Inflammatory macrophage (primary cell): ENCODE measurements around the gene CYP4B1.
"Not testable (repeated sequence)": the region's sequence is repeated elsewhere in the genome, so short reads cannot be mapped to it uniquely, and the experiment has no call there.

ENCODE experiments used
- DNase-seq, 2 donors: peaks; one replicate each; pipeline ENCODE4 v3.0.0-alpha.2; 2020 to 2022

The CYP4B1 gene

GRCh38 chr1:46816930-46817329 is 18.1 kb downstream of the CYP4B1 start:
- DNase-seq: no peak

- DNase-seq: no peak
Measured at GRCh38 chr1:46817814-46818213, 19.0 kb downstream of the CYP4B1 start.

DNA sequence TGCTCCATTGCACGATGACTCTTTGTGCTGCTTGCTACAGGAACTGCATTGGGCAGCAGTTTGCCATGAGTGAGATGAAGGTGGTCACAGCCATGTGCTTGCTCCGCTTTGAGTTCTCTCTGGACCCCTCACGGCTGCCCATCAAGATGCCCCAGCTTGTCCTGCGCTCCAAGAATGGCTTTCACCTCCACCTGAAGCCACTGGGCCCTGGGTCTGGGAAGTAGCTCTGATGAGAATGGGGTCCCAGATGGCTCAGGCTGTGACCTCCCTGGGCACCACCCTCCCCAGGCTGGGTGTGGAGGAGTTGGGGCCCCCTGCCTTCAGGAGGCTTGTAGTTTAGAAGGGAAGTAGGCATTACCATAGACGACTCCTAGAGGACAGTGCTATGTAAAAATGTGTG is 19.7 kb downstream of the CYP4B1 start:
- DNase-seq: no peak

GRCh38 chr1:46819335-46819734 is 20.5 kb downstream of the CYP4B1 start:
- DNase-seq: no peak

- no peak for DNase-seq
Measured at GRCh38 chr1:46820076-46820475, 21.2 kb downstream of the CYP4B1 start.

DNA sequence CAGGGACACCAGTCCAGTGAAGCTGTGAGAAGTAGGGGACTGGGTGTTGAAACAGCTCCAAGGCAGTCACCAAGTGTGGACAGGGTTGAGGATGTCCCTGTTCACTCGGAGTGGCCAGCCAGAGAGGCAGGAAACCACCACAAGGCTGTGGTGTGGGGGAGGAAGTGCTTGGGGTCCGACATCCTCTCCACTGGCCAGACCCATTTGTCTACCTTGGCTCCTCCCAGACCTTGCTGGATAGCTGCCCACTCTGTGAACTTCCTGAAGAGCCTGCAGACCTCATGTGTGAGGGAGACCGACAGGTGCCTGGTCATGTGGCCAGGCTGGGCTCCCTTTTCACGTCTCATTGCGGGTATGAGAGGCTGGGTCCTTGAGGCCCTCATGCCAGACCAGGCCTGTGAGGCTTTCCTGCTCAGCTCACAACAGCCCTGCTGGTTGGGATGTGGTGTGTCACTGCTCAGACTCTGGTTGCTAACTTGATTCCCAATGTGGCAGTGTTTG is 21.8 kb downstream of the CYP4B1 start:
- DNase-seq: no peak

- DNase-seq: no peak
Measured at GRCh38 chr1:46822248-46822826, 23.5 kb downstream of the CYP4B1 start.

DNA sequence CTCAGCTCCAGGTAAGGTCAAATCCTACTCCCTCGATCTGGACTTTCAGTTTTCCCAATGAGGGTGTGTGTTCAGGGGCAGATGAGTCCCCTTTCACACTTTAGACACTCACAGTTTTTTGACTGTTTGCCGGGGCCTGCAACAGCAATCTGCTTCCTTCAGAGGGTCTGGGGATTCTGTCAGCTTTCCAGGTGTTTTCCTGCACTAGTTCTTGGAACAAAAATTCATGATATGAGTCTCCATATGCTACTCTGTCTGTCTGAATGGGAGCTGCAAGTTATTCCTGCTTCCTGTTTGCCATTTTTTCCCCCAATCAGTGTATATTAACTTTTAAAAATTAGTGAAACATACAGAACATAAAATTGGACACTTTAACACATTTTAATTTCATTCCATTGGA is 24.3 kb downstream of the CYP4B1 start:
- no peak for DNase-seq

DNA sequence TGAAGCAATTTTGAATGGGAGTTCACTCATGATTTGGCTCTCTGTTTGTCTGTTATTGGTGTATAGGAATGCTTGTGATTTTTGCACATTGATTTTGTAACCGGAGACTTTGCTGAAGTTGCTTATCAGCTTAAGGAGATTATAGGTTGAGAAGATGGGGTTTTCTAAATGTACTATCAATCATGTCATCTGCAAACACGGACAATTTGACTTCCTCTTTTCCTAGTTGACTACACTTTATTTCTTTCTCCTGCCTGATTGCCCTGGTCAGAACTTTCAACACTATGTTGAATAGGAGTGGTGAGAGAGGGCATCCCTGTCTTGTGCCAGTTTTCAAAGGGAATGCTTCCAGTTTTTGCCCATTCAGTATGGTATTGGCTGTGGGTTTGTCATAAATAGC is 28.0 kb downstream of the CYP4B1 start:
- DNase-seq: not testable (repeated sequence)

GRCh38 chr1:46830665-46831322 is 31.9 kb downstream of the CYP4B1 start:
- no peak for DNase-seq

- not testable (repeated sequence) for DNase-seq
Measured at GRCh38 chr1:46835469-46835868, 36.6 kb downstream of the CYP4B1 start.

DNA sequence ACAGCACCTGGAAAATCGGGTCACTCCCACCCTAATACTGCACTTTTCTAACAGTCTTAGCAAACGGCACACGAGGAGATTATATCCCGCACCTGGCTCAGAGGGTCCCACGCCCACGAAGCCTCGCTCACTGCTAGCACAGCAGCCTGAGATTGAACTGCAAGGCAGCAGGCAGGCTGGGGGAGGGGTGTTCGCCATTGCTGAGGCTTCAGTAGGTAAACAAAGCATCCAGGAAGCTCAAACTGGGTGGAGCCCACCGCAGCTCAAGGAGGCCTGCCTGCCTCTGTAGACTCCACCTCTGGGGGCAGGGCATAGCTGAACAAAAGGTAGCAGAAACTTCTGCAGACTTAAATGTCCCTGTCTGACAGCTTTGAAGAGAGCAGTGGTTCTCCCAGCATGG is 47.5 kb downstream of the CYP4B1 start:
- DNase-seq: not testable (repeated sequence)

DNA sequence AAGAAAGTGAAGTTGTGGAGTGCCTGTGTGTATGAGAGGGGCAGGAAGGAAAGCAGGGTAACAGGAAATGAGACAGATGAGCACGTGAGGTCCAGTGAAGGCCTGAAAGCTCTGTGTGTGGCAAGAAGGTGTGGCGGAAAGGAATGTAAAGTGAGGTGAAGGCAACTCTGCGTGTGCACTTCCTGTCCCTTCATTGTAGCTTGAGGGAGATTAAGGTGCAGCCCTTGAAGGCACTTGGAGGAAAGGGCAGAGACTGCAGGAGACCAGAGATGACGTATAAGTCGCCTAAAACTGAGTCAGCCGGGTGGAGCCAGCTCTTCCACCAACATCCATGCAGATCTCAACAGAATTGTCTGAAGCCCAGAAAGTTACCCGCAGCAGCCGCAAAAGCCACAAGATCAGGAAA is 58.8 kb downstream of the CYP4B1 start:
- not testable (repeated sequence) for DNase-seq

DNA sequence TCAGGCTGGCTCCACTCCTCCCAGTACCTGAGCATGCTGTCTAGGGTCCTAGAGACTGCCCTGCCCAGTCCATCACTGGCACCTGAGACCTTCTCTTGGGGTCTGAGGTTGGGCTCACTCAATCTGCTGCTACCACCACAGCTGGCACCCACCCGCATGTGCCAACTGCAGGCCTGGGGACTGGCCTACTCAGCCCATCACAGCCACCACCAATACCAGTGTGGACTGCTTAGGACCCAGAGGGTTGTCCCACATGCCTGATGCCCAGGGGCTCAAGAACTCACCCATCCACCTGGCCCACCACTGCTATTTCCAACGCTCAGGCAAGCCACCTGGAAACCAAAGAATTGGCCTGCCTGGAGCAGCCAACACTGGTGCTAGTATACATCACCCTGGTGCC is 63.5 kb downstream of the CYP4B1 start:
- no peak for DNase-seq
